B cell (primary cell): ENCODE data around the gene RGS7.

Experiments
- CTCF ChIP-seq: fragments of 200-600 bp; IDR thresholded peaks from one replicate; pipeline ENCODE4 v1.8.0; 2022; ENCODE audit warnings: antibody characterized with exemption, mild to moderate bottlenecking
- EZH2 ChIP-seq: IDR thresholded peaks from 2 replicates; pipeline ENCODE4 v1.6.1; 2012; ENCODE audit warnings: borderline replicate concordance, low read depth, mild to moderate bottlenecking, moderate library complexity, low read length; ENCODE audit not compliant: insufficient read depth, poor library complexity, severe bottlenecking

GRCh38 chr1:241357366-241358340 is 648 bp upstream of the RGS7 start:
- TF ChIP-seq CTCF (no peak), EZH2 (no peak)
